Measurements from ENCODE around the gene PPP1R14B.

Gene PPP1R14B

DNA sequence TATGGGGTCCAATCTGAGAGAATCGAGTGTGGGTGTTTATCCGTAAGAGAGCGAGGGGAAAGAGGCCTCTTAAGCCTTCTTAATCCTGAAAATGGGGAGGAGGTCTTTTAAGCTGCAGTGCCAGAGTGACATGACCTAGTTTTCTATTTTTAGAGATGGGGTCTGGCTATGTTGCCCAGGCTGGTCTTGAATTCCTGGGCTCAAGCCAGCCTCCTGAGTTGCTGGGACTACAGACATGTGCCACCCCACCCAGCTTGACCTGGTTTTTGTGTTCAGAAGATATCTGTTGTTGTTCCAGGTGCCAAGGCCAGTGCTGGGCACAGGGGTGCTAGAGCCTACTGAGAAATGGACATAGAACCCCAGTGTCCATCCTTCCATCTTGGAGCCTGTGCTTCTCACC lies 36.3 kb upstream of the PPP1R14B start:
- no peak for DNase-seq (ENCODE audit: extremely low read depth in 1 of 2, low read depth in 1 of 2)

DNA sequence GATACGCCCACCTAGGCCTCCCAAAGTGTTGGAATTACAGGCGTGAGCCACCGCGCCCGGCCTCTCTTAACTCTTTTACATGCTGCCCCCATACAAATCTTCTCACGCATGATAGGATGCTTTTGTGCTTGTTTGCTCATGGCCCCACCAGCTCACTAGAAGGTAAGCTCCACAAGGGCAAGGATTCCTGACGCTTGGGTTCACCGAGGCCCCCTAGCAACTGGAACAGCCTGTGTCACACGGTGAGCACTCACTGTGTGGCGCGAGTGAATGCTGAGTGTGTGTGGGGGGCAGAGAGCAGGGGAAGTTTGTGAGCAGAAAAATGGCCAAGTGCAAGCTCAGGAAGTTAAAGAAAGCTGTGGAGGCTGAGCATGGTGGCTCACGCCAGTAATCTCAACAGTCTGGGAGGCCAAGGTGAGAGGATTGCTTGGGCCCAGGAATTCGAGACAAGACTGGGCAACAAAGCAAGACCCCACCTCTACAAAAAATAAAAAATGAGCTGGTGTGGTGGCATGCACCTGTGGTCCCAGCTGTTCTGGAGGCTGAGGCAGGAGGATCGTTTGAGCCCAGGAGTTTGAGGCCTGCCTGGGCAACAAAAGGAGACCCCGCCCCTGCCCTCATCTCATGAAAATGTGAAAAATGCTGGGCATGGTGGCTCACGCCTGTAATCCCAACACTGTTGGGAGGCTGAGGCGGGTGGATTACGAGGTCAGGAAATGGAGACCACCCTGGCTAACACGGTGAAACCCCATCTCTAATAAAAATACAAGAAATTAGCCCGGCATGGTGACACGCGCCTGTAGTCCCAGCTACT lies 35.4 kb upstream of the PPP1R14B start:
- no peak for DNase-seq (ENCODE audit: extremely low read depth in 1 of 2, low read depth in 1 of 2)

DNA sequence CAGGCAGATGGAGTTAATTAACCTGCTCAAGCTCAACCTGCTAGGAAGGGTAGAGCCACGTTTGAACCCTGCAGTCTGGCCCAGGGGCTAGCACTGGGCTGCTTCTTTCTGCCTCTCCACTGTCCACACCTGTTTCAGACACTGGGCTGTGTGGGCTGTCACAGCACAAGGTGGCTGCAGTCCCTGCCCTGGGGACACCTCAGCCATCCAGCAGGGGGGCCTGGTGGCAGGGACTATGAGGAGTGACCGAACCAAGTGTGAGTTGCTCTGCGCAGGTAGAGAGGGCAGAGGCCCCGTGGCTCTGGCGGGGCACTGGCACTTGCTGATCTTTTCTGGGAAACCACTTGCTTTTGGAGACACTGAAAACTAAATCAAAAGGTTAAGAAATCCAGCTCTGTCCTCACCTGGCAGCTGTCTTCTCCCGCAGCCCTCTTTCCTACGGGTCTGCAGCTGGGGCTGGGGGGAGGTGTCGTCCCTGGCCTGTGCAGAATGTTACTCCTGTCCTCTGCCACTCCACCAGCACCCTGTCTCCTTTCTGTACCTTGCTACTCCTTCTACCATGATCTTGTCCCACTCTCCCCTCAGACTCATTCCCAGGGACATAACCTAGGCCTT lies 31.9 kb upstream of the PPP1R14B start:
- no peak for DNase-seq (ENCODE audit: extremely low read depth in 1 of 2, low read depth in 1 of 2)

DNA sequence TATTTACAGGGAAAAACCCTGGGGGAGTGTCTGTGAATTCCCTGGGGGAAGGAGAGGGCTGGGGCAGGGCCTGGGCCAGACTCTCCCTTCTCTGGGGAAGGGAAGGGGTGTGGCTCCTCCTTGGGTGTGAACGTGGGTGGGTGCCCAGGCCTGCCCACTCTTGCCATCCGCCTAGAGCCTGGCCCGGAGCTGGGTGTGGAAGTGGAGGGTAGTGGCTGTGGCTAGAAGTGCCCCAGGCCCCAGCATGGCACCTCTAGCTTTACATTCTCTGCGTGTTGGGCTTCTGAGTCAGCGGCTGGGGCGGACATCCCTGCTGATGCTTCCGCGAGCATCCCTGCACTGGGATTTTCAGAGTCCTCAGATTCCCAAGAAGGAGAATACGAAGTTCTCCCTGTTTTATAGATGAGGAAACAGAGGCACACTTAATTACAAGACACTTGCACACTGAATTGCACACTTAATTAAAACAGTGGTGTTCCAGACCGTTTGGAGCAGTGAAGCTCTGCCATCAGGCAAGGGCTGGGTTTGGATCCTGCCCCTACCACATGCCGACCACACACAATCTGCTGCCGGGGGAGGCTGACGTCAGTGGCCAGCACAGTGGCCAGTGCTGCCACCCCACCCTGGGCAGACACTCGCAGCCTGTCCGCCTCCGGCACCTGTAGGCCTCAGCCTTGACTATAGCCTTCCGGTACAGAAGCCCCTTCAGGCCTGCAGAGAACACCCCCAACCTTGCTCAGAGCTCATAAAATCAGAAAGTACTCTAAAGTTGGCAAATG lies 30.1 kb upstream of the PPP1R14B start:
- no peak for DNase-seq (ENCODE audit: extremely low read depth in 1 of 2, low read depth in 1 of 2)

DNA sequence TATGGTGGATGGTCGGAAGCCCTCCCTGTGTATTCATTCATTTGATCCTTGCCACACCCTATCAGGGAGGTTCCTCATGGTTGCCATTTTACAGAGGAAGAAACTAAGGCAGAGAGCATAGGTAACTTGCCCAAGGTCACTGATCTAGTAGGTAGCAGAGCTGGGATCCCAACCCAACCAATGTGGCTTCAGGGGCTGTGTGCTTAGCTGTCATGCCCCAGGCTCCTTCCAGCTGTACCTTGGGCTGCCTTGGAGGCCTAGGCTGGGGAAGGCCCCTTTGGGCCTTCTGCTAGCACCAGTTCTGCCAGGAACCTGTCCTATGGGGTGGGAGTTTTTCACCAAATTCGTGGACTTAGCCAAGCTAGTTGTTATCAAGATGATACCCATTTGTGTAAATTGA lies 29.1 kb upstream of the PPP1R14B start:
- DNase-seq (ENCODE audit: extremely low read depth in 1 of 2, low read depth in 1 of 2): no peak

DNA sequence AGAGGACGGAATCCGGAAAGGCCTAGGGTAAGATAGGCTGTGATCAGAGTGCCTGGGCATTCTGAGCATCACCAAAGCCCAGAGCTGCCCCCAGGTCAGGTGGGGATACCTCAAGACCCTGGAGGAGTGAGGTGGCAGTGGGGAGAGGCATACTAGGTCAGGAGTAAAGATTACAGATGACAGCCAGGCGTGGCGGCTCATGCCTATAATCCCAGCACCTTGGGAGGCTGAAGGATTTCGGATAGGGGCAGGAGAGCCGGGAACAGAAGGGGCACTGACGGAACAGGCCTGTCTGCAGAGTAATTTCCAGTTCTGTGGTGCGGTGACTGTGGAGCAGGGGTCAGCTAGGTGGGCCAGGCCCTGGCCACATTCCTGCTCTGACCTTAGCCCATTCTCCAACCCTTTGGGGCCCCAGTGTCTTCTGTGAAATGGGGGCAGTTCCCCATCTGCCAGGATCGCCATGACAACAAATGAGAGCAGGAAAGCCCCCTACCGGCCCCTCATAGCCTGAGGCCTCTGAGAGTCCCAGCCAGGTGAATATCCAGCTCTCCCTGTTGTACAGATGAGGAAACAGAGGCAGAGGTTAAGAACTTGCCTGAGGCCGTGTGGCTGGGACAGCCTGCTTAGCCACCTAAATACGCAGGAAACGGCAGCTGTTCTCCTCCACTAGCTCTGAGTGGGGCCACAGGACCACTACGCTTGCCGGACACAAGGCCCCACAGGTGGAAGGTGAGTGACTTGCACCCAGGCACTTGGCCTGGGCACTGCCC lies 28.5 kb upstream of the PPP1R14B start:
- DNase-seq (ENCODE audit: extremely low read depth in 1 of 2, low read depth in 1 of 2): no peak

DNA sequence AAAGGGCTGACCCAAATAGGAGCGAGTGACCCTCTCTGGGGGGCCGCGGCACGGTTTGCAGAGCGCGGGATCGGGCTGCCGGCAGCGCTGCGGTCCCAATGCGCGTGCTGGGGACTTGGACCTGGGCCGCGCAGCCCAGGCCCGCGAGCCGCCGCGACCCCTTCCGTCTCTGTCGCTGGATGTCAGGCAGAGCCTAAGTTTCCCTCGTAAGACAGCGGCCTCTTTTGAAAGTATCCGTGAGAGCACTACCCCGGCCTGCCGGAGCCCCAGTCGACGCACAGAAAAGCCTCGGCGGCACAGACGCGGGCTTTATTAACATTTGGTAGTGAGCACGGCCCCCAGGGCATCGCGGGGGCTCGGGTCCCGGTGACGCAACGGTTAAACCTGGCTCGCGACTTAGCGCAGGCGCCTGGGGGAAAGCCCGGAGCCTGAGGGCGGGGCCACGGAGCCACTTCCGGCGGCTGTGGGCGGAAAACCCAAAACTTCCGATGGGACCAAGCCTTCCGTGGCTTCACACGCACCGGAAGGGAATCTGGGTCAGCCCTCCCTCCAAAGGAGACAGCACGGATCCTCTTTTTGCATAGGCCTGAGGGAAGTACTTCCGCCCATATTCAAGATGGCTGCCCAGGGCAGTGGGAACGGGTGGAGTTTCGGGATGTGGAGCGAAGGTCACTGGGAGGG lies 22.9 kb upstream of the PPP1R14B start:
- DNase-seq (ENCODE audit: extremely low read depth in 1 of 2, low read depth in 1 of 2): peak; percentile 98

DNA sequence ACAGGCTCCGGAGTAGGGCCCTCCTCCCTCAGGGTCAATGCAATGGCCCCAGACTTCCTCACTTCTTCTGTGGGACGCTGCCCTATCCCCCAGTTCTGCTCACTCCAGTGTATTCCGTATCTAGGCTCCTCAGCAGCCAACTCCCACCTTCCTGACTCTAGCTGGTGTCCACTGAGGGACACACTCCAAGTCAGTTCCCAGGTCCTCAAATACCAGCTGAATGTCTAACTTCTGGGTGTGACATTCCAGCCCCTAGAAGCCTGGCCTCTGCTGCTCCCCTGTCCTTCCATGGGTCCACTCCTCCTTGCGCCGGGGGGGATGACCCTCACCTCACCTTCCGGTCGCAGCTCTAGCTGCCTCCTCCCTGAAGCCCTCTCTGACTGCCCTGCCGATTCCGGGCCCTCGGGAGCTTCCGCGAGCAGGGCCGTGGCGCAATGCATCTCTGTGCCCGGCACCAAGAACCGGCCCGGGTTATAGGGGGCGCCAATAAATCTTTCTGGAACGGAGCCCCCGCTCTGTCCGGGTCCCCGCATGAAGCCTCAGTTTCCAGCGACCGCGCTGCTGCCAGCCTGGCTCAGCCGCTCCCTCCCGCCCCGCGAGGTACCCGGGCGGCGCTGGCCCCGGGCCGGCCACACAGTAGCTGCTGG lies 22.3 kb upstream of the PPP1R14B start:
- peak in 1 of 2 donors; percentile 14 for DNase-seq (ENCODE audit: extremely low read depth in 1 of 2, low read depth in 1 of 2)

DNA sequence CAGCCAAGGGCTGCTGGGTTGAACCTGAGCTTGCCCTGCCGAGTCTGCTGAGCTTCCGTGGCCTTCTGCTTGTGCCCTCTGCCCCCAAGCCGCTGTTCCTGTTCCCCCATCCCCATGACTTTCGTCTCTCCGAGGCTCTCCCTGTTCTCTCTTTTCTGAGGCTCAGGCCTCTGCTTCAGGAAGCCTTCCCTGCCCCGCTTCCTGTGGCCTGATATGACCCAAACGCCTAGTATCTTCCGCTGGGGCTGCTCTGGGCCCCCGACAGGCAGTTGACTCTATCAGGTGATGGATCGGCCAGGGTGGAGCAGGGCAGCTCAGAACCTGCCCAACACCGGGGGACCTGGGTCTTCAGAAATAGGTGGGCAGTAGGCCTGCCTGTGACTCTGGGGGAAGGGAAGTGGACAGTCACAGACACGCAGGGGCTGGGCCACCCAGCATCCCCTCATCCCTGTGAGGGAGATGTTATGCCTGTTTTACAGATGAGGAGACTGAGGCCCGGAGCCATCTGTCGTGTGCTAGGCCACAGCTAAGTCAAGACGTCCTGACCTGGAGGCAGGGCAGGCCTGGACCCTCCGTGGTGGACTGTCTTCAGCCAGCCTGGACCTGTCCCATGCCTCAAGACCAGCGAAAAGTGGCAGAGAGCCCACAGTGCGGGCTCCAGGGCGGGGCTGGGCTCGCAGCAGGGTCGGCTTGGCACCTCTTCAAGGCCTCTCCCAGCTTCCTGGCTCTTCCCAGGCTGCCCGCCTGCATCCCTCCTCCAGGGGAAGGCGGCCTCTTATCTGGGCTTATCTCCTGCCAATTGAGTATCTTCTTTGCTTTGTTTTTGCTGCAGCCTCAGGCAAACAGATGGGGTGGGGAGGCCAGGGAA lies 21.5 kb upstream of the PPP1R14B start:
- no peak for DNase-seq (ENCODE audit: extremely low read depth in 1 of 2, low read depth in 1 of 2)

DNA sequence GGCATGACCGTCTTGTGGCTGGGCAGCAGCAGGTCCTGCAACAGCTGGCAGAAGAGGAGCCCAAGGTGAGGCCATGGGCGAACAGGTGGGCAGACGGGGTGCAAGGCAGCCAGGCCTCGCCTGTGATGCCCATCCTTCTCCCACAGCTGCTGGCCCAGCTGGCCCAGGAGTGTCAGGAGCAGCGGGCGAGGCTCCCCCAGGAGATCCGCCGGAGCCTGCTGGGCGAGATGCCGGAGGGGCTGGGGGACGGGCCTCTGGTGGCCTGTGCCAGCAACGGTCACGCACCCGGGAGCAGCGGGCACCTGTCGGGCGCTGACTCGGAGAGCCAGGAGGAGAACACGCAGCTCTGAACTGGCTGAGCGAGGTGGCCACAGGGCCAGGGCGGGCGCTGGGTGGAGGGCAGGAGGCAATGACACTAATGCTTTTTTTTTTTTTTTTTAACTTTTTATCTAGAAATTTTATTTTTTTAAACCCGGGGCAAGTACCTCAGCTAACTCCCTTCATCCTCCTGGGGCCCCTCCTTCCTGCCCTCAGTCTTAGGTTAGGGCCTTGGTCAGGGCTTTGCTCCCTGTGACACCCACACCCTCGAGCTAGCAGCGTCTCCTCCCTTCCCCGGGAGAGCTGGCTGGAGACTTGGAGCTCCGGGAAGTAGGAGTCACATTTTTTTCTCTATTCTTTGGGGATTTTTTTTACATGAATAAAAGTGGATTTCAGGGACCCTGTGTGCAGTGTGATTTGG lies 20.6 kb upstream of the PPP1R14B start:
- DNase-seq (ENCODE audit: extremely low read depth in 1 of 2, low read depth in 1 of 2): no peak

DNA sequence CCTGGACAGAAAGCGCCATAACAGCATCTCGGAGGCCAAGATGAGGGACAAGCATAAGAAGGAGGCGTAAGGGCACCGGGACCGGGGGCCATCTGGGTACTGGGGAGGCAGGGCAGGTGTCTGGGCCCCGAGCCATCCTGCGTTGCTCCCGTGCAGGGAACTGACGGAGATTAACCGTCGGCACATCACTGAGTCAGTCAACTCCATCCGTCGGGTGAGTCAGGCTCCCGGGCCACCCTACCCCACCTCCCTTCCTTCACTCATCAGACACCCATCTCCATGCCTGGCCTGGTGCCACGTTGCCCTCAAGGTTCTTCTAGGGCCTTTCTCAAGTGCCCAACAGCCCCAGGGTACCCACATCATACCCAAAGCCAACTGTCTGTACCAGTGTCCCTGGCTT lies 19.6 kb upstream of the PPP1R14B start:
- no peak for DNase-seq (ENCODE audit: extremely low read depth in 1 of 2, low read depth in 1 of 2)

DNA sequence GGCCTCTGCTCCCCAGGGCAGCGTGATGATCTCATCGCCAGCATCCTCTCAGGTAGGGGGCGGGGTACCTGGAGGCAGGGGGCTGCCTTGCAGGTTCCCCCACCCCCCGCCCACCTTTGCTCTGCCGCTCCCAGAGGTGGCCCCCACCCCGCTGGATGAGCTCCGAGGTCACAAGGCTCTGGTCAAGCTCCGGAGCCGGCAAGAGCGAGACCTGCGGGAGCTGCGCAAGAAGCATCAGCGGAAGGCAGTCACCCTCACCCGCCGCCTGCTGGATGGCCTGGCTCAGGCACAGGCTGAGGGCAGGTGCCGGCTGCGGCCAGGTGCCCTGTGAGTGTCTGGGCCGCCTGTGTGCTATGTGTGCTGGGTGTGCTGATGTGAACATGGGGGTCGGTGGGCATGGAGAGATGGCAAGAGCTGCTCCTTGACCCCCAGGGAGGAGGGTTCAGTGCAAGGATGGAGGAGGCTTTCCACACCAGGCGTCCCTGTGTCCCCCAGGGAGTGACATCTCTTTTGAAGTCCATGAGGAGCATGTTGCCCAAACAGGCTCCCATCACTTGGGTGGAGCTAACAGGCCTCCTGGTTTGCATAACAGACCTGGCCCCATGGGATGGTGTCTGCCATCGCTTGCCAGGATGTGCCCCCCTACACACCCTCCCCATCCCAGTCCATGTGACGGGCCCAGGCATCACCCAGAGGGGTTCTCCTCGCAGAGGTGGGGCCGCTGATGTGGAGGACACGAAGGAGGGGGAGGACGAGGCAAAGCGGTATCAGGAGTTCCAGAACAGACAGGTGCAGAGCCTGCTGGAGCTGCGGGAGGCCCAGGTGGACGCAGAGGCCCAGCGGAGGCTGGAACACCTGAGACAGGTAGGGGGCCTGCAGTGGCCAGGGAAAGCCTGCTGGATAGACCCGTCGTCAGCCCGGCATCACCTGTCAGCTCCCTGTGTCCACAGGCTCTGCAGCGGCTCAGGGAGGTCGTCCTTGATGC lies 18.7 kb upstream of the PPP1R14B start:
- no peak for DNase-seq (ENCODE audit: extremely low read depth in 1 of 2, low read depth in 1 of 2)

DNA sequence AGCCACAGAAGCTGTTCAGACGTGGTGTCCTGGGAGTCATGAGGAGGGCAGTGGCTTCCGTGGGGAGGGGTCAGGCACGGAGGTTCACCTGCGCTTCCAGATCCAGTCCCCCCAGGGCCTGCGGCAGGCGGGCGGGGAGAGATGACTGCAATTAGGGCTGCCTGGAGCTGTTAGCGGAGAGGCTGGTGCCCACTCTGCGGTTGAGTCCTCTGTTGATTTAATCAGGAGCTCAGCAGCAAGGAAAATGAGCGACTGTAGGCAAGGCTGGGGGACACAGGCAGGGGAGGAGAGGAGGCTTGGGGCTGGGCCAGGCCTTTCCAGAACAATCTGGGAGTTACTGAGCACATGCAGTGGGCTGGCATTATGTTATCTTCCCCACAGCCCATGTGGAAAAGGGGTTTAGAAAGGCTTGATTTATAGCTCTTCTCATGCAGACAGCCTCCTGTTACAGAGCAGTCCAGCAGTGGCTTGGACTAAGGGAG lies 17.7 kb upstream of the PPP1R14B start:
- DNase-seq (ENCODE audit: extremely low read depth in 1 of 2, low read depth in 1 of 2): no peak

DNA sequence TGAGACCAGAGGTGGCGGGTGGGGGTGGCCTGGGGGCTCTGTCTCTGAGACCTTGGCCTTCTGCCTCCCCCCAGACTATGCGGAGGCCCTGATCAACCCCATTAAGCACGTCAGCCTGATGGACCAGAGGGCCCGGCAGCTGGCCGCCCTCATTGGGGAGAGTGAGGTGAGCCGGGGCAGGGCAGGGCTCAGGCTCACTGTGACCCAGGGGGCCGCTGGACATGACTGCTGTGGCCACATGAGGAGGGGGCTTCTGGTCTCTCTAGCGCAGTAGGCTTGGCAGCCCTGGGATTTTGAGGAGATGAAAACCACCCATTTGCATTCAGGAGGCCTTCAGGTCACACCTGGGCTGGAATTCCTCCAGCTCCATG lies 17.2 kb upstream of the PPP1R14B start:
- DNase-seq (ENCODE audit: extremely low read depth in 1 of 2, low read depth in 1 of 2): no peak

DNA sequence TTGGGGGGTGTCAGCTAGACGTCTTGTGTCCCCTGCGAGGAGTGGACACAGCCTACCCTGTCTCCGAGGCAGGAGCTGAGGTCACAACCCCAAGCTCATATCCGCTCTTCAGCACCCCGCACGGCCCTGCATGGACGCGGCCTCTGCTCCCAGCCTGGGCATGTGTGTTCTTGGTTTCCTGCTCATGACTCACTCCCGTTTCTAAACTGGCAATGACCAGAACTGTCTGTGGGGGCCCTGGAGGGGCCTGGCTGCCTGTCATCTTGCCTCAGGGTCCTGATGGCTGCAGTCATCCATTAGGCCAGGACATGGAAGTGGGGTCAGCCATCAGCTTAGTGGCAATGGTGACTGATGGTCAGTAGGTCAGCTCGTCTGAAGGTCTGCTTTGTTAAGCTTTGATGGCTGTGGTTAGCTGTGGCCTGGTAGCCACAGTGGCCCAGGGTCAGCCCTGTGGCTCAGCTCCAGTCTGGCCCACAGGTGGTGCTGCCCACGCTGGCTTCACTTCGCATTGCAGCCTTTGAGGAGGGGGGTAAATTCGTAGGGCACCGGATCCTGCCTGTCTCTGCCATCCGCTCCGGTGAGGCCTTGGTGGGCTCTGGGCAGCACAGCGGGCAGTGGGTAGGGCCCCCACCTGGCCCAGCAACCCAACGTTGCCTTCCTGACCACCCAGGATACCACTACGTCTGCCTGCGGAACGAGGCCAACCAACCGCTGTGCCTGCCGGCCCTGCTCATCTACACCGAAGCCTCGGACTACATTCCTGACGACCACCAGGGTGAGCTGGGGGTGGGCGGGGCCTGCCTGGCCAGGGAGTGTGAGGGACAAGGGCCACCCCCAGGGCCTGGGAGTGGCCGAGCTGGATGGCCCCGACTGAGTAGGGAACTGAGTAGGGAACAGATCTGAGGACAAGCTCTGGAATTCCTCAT lies 16.5 kb upstream of the PPP1R14B start:
- DNase-seq (ENCODE audit: extremely low read depth in 1 of 2, low read depth in 1 of 2): no peak

Data from stimulated activated CD8-positive, alpha-beta memory T cell treated with anti-CD3 and anti-CD28 coated beads, Interleukin-7, amount 100 ng/mL, for 48 hours (primary cell).